ENCODE results near the gene FHAD1.

The FHAD1 gene

GRCh38 chr1:15400627-15401026 is 153.6 kb downstream of the FHAD1 start:
- no peak for DNase-seq (ENCODE audit: low read depth in 2 of 2)

GRCh38 chr1:15401391-15402055 is 154.5 kb downstream of the FHAD1 start:
- DNase-seq (ENCODE audit: low read depth in 2 of 2), result no peak

GRCh38 chr1:15402809-15403450 is 155.9 kb downstream of the FHAD1 start:
- DNase-seq (ENCODE audit: low read depth in 2 of 2), result no peak

GRCh38 chr1:15403962-15404580 is 157.0 kb downstream of the FHAD1 start:
- no peak for DNase-seq (ENCODE audit: low read depth in 2 of 2)

- no peak for DNase-seq (ENCODE audit: low read depth in 2 of 2)
Observed at GRCh38 chr1:15405106-15405850, 158.3 kb downstream of the FHAD1 start.

- no peak for DNase-seq (ENCODE audit: low read depth in 2 of 2)
Observed at GRCh38 chr1:15406614-15407559, 159.9 kb downstream of the FHAD1 start.

GRCh38 chr1:15407580-15407979 is 160.6 kb downstream of the FHAD1 start:
- DNase-seq (ENCODE audit: low read depth in 2 of 2), result no peak

- no peak for DNase-seq (ENCODE audit: low read depth in 2 of 2)
Observed at GRCh38 chr1:15408890-15409387, 161.9 kb downstream of the FHAD1 start.

GRCh38 chr1:15409388-15410222 is 162.6 kb downstream of the FHAD1 start, which contains the start of gene EFHD2:
EFHD2 (plus strand) TSS chr1:15409888; CDS start chr1:15409972, 84 bp downstream.
- peak; percentile 63 to 80 for DNase-seq (ENCODE audit: low read depth in 2 of 2)

GRCh38 chr1:15410223-15410883 is 163.3 kb downstream of the FHAD1 start:
- DNase-seq (ENCODE audit: low read depth in 2 of 2), result no peak

GRCh38 chr1:15410884-15411245 is 163.8 kb downstream of the FHAD1 start:
- no peak for DNase-seq (ENCODE audit: low read depth in 2 of 2)

GRCh38 chr1:15411593-15412137 is 164.6 kb downstream of the FHAD1 start:
- no peak for DNase-seq (ENCODE audit: low read depth in 2 of 2)

GRCh38 chr1:15412175-15412800 is 165.3 kb downstream of the FHAD1 start:
- peak; percentile 46 to 53 for DNase-seq (ENCODE audit: low read depth in 2 of 2)

GRCh38 chr1:15412843-15413242 is 165.8 kb downstream of the FHAD1 start:
- DNase-seq (ENCODE audit: low read depth in 2 of 2), result no peak

GRCh38 chr1:15413563-15414444 is 166.8 kb downstream of the FHAD1 start:
- DNase-seq (ENCODE audit: low read depth in 2 of 2), result no peak

- DNase-seq (ENCODE audit: low read depth in 2 of 2), result no peak
Observed at GRCh38 chr1:15414445-15414983, 167.5 kb downstream of the FHAD1 start.

Data from stimulated activated CD4-positive, alpha-beta T cell treated with anti-CD3 and anti-CD28 coated beads, Interleukin-15, amount 100 ng/mL, for 48 hours (primary cell).